ENCODE measurements around the gene GATM.
"Not testable (repeated sequence)": the region's sequence is repeated elsewhere in the genome, so short reads cannot be mapped to it uniquely, and the experiment has no call there.

GATM gene

GRCh38 chr15:45349623-45350022 lies 28.7 kb downstream of the GATM start:
- DNase-seq, result no peak

- DNase-seq, result no peak
Measured at GRCh38 chr15:45347989-45348388, 30.4 kb downstream of the GATM start.

- no peak for DNase-seq
Measured at GRCh38 chr15:45347033-45347432, 31.3 kb downstream of the GATM start.

- DNase-seq, result no peak
Measured at GRCh38 chr15:45346381-45346780, 32.0 kb downstream of the GATM start.

- no peak for DNase-seq
Measured at GRCh38 chr15:45343258-45343860, 35.0 kb downstream of the GATM start.

- DNase-seq, result no peak
Measured at GRCh38 chr15:45341790-45342189, 36.6 kb downstream of the GATM start.

- no peak for DNase-seq
Measured at GRCh38 chr15:45340429-45340828, 37.9 kb downstream of the GATM start.

GRCh38 chr15:45338417-45338816 lies 39.9 kb downstream of the GATM start:
- DNase-seq, result peak; percentile 19

- DNase-seq, result no peak
Measured at GRCh38 chr15:45337224-45337623, 41.1 kb downstream of the GATM start.

GRCh38 chr15:45333550-45333949 lies 44.8 kb downstream of the GATM start:
- DNase-seq, result no peak

- DNase-seq, result no peak
Measured at GRCh38 chr15:45332694-45333093, 45.6 kb downstream of the GATM start.

- no peak for DNase-seq
Measured at GRCh38 chr15:45331972-45332371, 46.4 kb downstream of the GATM start.

GRCh38 chr15:45328663-45329062 lies 49.7 kb downstream of the GATM start:
- no peak for DNase-seq

- no peak for DNase-seq
Measured at GRCh38 chr15:45326741-45327140, 51.6 kb downstream of the GATM start.

GRCh38 chr15:45326280-45326679 lies 52.1 kb downstream of the GATM start:
- DNase-seq, result no peak

GRCh38 chr15:45320581-45321205 lies 57.7 kb downstream of the GATM start:
- DNase-seq, result no peak

- DNase-seq, result no peak
Measured at GRCh38 chr15:45319472-45320214, 58.7 kb downstream of the GATM start.

- no peak for DNase-seq
Measured at GRCh38 chr15:45314960-45315359, 63.4 kb downstream of the GATM start.

GRCh38 chr15:45314117-45314516 lies 64.2 kb downstream of the GATM start:
- not testable (repeated sequence) for DNase-seq

All from central memory CD4-positive, alpha-beta T cell (primary cell).